Stimulated activated CD8-positive, alpha-beta memory T cell treated with anti-CD3 and anti-CD28 coated beads, Interleukin-2, amount 100 ng/mL, for 48 hours (primary cell): ENCODE data around the gene CXCL17.
A peak's percentile ranks its signal among the peaks of the same experiment; 100 is the strongest.

ENCODE experiments used
- DNase-seq, 2 donors: peaks; one replicate each; pipeline ENCODE4 v3.0.0-alpha.2; 2020; ENCODE audit warnings: low read depth in 2 of 2

The CXCL17 gene

DNA sequence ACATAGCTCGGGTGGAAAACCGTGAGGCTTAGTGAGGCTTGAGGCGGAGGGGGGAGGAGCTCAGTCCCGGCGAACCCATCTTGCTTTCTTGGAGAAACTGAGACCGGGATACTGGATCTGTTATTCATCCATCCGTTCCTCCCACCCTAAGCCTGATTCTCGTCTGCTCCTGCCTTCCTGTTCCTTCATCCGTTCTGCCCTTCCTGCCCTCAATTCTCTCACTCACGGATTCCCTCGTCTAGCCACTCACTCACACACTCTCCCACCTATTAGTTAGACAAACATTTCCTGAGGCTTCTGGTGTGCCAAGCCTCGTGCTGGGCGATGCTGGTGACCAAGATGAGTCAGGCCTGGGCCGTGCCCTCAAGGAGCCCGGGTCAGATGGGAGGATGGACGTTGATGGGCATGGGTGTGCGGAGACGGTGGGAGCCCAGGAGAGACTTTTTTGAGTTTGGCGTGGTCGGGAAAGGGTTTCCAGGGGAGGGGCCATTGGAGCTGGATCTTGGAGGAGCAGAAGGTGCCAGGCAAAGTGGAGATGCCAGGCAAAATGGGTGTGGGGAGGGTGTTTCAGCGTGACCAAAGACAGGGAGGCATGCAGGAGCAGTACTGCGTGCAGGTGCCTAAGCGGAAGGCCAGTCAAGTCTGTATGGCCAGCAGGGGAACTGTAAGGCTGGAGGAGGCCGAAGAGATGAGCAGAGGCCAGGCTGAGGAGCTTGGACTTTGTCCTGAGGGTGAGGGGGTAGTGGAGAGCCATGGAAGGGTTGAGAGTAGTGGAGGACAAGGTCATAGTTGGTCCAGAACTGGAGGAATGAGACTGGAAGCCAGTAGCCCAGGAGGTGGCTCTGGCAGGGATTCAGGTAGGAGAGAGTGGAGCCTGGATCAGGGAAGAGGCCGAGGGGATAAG is 45.2 kb downstream of the CXCL17 start:
- DNase-seq = no peak

DNA sequence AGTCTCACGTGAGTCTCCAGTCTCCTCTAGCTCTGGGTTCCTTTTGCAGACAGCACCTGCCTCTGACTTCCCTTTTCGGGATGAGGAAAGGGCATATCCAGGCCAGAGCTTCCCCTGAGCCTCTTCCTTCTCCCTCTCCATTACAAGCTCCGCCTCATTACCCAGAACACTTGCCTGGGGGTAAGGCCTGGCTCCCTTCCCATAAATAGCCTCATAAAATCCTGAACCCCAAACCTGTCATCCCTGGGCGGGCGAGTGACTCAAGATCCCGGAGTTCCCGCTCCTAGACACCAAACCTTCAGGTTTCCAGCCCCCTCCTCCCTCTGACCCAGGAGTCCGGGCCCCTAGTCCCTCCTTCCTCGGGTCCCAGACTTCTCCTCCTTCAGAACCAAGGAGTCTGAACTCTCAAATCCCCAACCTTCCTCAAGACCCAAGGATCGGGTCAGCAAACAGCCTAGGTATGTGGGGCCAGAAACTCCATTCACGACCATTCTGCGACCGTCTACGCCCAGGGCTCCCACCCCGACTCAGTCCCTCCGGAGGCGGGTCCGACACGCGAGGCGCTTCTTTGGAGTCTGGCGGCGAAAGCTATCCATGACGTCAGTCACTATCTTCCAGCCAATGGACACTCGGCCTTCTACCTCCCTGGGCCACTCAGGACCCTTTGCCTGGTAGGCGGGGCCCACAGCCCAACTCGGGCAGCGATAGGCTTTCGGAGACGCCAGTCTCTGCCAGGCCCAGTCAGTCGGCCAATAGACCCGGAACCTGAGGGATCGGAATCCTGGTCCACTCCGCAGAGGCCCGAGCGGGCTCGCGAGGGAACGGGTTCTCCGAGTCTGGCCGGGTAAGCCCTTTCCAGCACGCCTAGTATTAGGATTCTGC is 46.1 kb downstream of the CXCL17 start:
- peak; percentile 93 to 97 for DNase-seq

DNA sequence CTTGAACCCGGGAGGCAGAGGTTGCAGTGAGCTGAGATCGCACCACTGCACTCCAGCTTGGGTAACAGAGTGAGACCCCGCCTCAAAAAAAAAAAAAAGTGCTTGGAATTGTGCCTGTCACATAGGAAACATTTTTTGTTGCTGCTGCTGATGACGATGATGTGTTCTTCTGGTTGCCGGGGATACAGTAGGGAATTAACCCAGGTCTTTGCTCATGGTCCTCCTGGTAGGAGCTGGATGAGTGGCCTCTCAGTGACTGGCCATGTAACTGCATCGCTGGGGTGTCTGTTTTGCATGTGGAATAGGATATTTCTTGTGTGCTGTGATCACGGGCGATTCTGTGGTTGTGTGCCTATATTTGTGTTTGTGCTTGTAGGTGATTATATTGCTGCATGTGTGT is 48.0 kb downstream of the CXCL17 start:
- DNase-seq = no peak

DNA sequence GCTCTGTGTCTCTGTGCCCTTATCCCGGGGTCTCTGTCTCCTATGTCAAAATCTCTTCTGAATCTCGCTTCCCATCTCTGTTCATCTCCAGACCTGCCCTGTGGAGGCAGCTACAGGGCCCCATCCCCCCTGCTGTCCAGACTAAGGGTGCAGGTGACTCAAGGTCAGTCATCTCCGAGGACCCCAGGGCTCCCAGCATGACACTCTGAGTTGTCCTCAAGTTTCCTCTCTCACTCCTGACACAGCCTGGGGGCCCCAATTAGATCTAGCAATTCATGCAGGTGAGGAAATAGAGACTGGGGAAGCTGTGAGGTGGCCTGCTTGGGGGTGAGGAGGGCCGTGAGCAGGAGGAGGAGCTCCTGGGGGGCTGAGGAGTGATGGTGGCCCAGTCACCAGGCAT is 50.6 kb downstream of the CXCL17 start:
- no peak for DNase-seq

DNA sequence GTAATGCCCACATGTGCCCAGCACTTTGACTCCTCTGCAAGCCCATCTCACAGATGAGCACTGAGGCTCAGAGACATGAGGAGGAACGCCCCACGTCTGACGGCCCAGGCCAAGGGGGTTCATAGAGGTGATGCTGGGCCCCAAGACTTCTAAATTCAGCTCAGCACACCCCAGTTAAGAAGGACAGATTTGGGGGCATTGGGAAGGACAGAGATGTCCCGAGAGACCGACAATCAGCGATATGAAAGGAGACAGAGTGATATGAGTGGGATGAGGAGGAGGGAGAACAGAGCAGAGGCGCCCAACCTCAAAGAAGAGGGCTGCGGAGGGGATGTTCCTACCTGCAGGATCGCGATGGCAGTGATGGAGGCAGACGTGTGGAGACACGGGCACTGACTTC is 52.8 kb downstream of the CXCL17 start, which contains the start of gene CNFN:
TSS of gene CNFN (minus strand) at position 399 of the 400 bp plus-strand sequence. CDS start 1,260 bp downstream, outside the sequence.
- DNase-seq = no peak

DNA sequence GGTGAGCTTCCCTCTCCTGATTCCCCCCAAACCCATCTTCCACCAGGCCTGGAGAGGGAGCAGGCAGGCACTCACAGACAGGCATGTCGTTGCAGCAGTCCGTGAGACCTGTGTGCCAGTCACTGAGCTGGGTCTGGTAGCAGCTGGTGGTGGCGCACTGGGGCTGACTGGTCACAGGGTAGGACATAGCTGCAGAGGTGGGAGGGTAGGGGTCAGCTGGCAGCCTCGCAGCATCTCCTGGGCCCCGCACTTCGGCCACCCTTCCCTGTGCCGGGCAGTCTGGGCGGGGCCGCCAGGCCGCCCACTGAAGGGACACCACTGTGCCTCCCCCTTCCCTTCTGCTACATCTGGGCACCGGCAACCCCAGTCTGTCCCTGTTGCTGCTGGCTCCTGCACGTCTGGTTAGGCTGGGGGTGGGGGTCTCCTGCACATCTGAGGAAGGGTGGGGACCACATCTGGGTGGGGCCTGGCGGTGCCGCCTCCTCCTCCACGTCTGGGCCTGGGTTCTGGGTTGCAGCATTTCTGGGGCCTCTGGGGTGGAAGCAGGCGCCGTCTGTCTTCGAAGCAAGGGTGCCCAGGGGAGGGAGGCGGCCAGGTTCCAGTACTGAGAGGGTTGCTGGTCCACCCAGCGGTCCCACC is 53.8 kb downstream of the CXCL17 start:
- DNase-seq = no peak

DNA sequence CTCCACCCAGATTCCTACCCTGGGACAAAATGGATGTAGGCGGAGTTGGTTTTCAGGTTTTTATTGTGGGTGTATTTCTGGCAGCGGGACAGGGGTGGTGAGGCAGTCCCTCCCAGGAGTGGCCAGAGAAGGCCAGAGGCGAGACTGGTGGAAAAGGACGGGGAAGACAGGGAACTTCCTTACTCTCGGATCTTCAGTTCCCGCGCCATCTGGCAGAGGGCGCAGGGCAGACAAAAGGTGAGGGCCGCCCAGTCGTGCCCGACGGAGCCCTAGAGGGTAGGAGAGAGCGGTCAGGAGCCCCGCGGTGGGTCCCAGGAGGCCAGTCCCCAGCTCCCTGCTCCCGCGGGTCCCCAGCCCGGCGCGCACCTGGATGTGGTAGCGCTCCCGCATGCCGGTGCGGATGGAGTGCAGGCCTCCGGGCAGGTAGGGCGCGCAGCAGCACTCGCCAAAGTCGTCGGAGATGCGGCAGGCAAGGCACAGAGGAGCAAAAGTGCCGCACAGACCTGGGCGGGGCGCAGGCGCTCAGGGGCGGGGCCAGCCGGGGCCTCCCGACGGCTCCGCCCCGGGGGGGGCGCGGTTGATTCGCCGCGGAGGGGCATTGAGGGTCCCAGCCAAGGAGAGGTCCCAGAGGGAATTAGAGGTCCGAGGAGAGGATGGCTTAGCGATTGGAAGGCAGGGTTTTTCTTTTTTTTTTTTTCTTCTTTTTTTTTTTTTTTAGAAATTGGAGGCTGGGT is 55.6 kb downstream of the CXCL17 start:
- DNase-seq = peak; percentile 53 to 56

DNA sequence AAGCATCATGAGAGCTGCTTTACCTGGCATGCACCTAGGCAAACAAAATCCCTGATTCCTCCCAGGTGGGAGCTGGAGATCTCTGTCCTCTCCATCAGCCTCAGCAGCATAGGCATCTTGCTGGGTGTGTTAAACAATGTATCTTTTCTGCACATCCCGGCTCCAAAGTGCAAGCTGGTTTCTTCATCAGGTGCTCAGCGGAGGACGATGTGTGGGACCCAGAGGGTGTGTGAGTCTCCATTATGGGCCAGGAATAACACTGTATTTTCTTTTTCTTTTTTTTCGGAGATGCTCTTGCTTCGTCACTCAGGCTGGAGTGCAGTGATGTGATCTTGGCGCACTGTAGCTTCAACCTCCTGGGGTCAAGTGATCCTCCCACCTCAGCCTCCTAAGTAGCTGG is 62.6 kb downstream of the CXCL17 start:
- DNase-seq = no peak
